Measurements from ENCODE around the gene NFILZ.
A peak's percentile ranks its signal among the peaks of the same experiment; 100 is the strongest.

Gene NFILZ

GRCh38 chr19:8641908-8642547, 11.6 kb downstream of the NFILZ start:
- peak; percentile 44 for DNase-seq (ENCODE audit: low spot score)

- no peak for DNase-seq (ENCODE audit: low spot score)
These were observed 12.1 kb downstream of the NFILZ start for GRCh38 chr19:8642561-8642960.

- DNase-seq (ENCODE audit: low spot score) = no peak
These were observed 13.6 kb downstream of the NFILZ start for GRCh38 chr19:8643860-8644653.

GRCh38 chr19:8648240-8648639, 17.8 kb downstream of the NFILZ start:
- DNase-seq (ENCODE audit: low spot score) = no peak

GRCh38 chr19:8654591-8655339, 24.3 kb downstream of the NFILZ start:
- peak; percentile 21 for DNase-seq (ENCODE audit: low spot score)

GRCh38 chr19:8655340-8655709, 24.9 kb downstream of the NFILZ start:
- DNase-seq (ENCODE audit: low spot score) = no peak

GRCh38 chr19:8657869-8658268, 27.4 kb downstream of the NFILZ start:
- DNase-seq (ENCODE audit: low spot score) = no peak

GRCh38 chr19:8659905-8660304, 29.5 kb downstream of the NFILZ start:
- DNase-seq (ENCODE audit: low spot score) = no peak

- DNase-seq (ENCODE audit: low spot score) = no peak
These were observed 31.8 kb downstream of the NFILZ start for GRCh38 chr19:8662263-8662662.

- no peak for DNase-seq (ENCODE audit: low spot score)
These were observed 33.7 kb downstream of the NFILZ start for GRCh38 chr19:8663920-8664670.

GRCh38 chr19:8664671-8665057, 34.2 kb downstream of the NFILZ start:
- DNase-seq (ENCODE audit: low spot score) = no peak

- no peak for DNase-seq (ENCODE audit: low spot score)
These were observed 35.2 kb downstream of the NFILZ start for GRCh38 chr19:8665468-8666213.

GRCh38 chr19:8666814-8667405, 36.5 kb downstream of the NFILZ start:
- DNase-seq (ENCODE audit: low spot score) = no peak

GRCh38 chr19:8673276-8673891, 43.0 kb downstream of the NFILZ start:
- DNase-seq (ENCODE audit: low spot score) = no peak

GRCh38 chr19:8675066-8675465, 44.6 kb downstream of the NFILZ start:
- DNase-seq (ENCODE audit: low spot score) = no peak

GRCh38 chr19:8678244-8678807, 47.9 kb downstream of the NFILZ start:
- DNase-seq (ENCODE audit: low spot score) = no peak

All from cerebellar cortex (tissue), 1 donor.